Measurements from ENCODE around the gene CBX4. TPM values are rescaled to one million over a fixed set of nuclear protein-coding genes. Genes with fewer than 3 reads are reported as not detected.

CBX4 gene
- total and polyA plus RNA-seq, 2 of the 13 experiments (the other 11 are each of a cell fraction or from before 2014, with no cell fraction given) = 25.8 to 50.8 TPM

- 0 out of 4 replicates have a peak, but pooled peaks of 1 of the 2 experiments have one; percentile 17 for TF ChIP-seq KLF16 (CRISPR knock-in tag; IDR thresholded peaks at IDR 0.05)
- TF ChIP-seq ISL2 (CRISPR knock-in tag; IDR thresholded peaks at IDR 0.05) = no peak
- TF ChIP-seq SRSF4 (IDR thresholded peaks at IDR 0.05; ENCODE audit: low read depth, low read length, poor library complexity, severe bottlenecking) = no peak
- peak; percentile 69 for TF ChIP-seq AGO1 (IDR thresholded peaks at IDR 0.05; ENCODE audit: low read depth, low read length, poor library complexity, severe bottlenecking)
- TF ChIP-seq KMT2A (CRISPR knock-in tag; IDR thresholded peaks at IDR 0.05) = peak; percentile 17; the same call in 1 of the 2 replicates
- no peak for TF ChIP-seq ZNF672 (CRISPR knock-in tag; IDR thresholded peaks at IDR 0.05)
- TF ChIP-seq SALL1 (CRISPR knock-in tag; IDR thresholded peaks at IDR 0.05) = 0 out of 2 replicates have a peak, but pooled peaks have one; percentile 10
- TF ChIP-seq KDM5B (CRISPR knock-in tag; IDR thresholded peaks at IDR 0.05; ENCODE audit: borderline replicate concordance) = no peak
- TF ChIP-seq CHCHD3 (CRISPR knock-in tag; IDR thresholded peaks at IDR 0.05) = no peak
- TF ChIP-seq NFYC (CRISPR knock-in tag; IDR thresholded peaks at IDR 0.05) = no peak
- no peak for TF ChIP-seq ZNF547 (CRISPR knock-in tag; IDR thresholded peaks at IDR 0.05)
- TF ChIP-seq ZNF446 (CRISPR knock-in tag; IDR thresholded peaks at IDR 0.05) = no peak
- TF ChIP-seq NCOA1 (CRISPR knock-in tag; IDR thresholded peaks at IDR 0.05) = no peak
- TF ChIP-seq KMT2B (CRISPR knock-in tag; IDR thresholded peaks at IDR 0.05) = peak; percentile 15; the same call in 1 of the 2 replicates
- no peak for TF ChIP-seq PLRG1 (conservative IDR thresholded peaks at IDR 0.05)
- TF ChIP-seq U2AF1 (optimal IDR thresholded peaks at IDR 0.05; ENCODE audit: low read depth, low read length) = no peak
- TF ChIP-seq ZNF10 (CRISPR knock-in tag; IDR thresholded peaks at IDR 0.05; ENCODE audit: borderline replicate concordance, low read depth) = no peak
- no peak for TF ChIP-seq ZNF704 (CRISPR knock-in tag; IDR thresholded peaks at IDR 0.05; ENCODE audit: borderline replicate concordance)
- no peak for TF ChIP-seq MXD1 (CRISPR knock-in tag; IDR thresholded peaks at IDR 0.05)
- no peak; the same call in 1 of the 2 replicates for TF ChIP-seq ZFX (CRISPR knock-in tag; IDR thresholded peaks at IDR 0.05; ENCODE audit: low read depth)
- TF ChIP-seq MXI1 (IDR thresholded peaks at IDR 0.05; ENCODE audit: borderline replicate concordance, low read depth, low read length) = 0 out of 3 replicates have a peak, but pooled peaks have one; percentile 29
- peak; percentile 1 for TF ChIP-seq ZEB1 (IDR thresholded peaks at IDR 0.05; ENCODE audit: insufficient replicate concordance, low read depth)
- TF ChIP-seq EHMT2 (IDR thresholded peaks at IDR 0.05; ENCODE audit: borderline replicate concordance, low read depth, low read length) = no peak
- no peak for TF ChIP-seq FIP1L1 (IDR thresholded peaks at IDR 0.05; ENCODE audit: borderline replicate concordance, insufficient read depth, low read depth, low read length)
- TF ChIP-seq ZNF687 (CRISPR knock-in tag; IDR thresholded peaks at IDR 0.05) = no peak
- no peak for TF ChIP-seq ZNF468 (CRISPR knock-in tag; IDR thresholded peaks at IDR 0.05)
These were observed 1.2 kb downstream of the CBX4 start (continued) for GRCh38 chr17:79837888-79838521.
